Caco-2 (cell line): ENCODE data around the gene SCRG1. TPM values are rescaled to one million over a fixed set of nuclear protein-coding genes. Genes with fewer than 3 reads are reported as not detected.
A peak's percentile ranks its signal among the peaks of the same experiment; 100 is the strongest.

Source experiments
- BruUV-seq: library from RNA; stranded (reverse); fragments of 400-500 nt; replicated peaks from 2 replicates; lab custom pipeline; 2021; lab: Mats Ljungman, UMichigan
- CTCF ChIA-PET: fragments of 300-600 bp; sonication (Branson Sonifier 250); formaldehyde crosslinking; loops from one replicate; lab custom pipeline; 2022; ENCODE audit warnings: antibody characterized with exemption; lab: Charles Lee
- POLR2A ChIA-PET: fragments of 300-600 bp; sonication (Branson Sonifier 250); formaldehyde crosslinking; loops from one replicate; lab custom pipeline; 2022; ENCODE audit warnings: antibody characterized with exemption; lab: Charles Lee
- DNase-seq, 2 experiments: peaks; one replicate each; pipeline versions ENCODE4 v3.0.0 to v3.0.0-alpha.2; 2020 to 2022
- H3K27me3 ChIP-seq: replicated peaks from 2 replicates; pipeline ENCODE4 v1.6.0; 2011; ENCODE audit warnings: low read length; ENCODE audit not compliant: control insufficient read depth, insufficient read depth
- H3K36me3 ChIP-seq: 2 replicates; pipeline ENCODE4 v1.5.1; 2011; ENCODE audit warnings: low read length; ENCODE audit not compliant: control insufficient read depth, insufficient read depth
- H3K4me1 ChIP-seq: fragments of 250-450 bp; sonication (Bioruptor Pico); 2 replicates; pipeline ENCODE4 v1.5.1; 2020; ENCODE audit warnings: mild to moderate bottlenecking
- H3K4me3 ChIP-seq: 2 replicates; pipeline ENCODE4 v1.5.1; 2011; ENCODE audit warnings: low read depth, mild to moderate bottlenecking, control low read depth, low read length
- H3K9me3 ChIP-seq: fragments of 250-450 bp; sonication (Bioruptor Pico); 2 replicates; pipeline ENCODE4 v1.5.1; 2020; ENCODE audit warnings: mild to moderate bottlenecking, moderate library complexity
- H3K27ac Mint-ChIP-seq: one replicate; pipeline ENCODE4 v1.8.0; 2022; ENCODE audit warnings: mixed read lengths; ENCODE audit not compliant: unreplicated experiment
- H3K27me3 Mint-ChIP-seq: one replicate; pipeline ENCODE4 v1.8.0; 2022; ENCODE audit warnings: mixed read lengths; ENCODE audit not compliant: insufficient read depth, unreplicated experiment
- H3K36me3 Mint-ChIP-seq: one replicate; pipeline ENCODE4 v1.8.0; 2022; ENCODE audit warnings: mild to moderate bottlenecking, mixed read lengths; ENCODE audit not compliant: insufficient read depth, unreplicated experiment
- H3K4me1 Mint-ChIP-seq: one replicate; pipeline ENCODE4 v1.8.0; 2022; ENCODE audit warnings: low read depth, mixed read lengths; ENCODE audit not compliant: unreplicated experiment
- H3K4me3 Mint-ChIP-seq: one replicate; pipeline ENCODE4 v1.8.0; 2022; ENCODE audit warnings: mild to moderate bottlenecking, moderate library complexity, mixed read lengths; ENCODE audit not compliant: unreplicated experiment
- H3K9me3 Mint-ChIP-seq: one replicate; pipeline ENCODE4 v1.8.0; 2022; ENCODE audit warnings: mixed read lengths; ENCODE audit not compliant: unreplicated experiment
- intact Hi-C: fragments of 100-400 bp; cut with micrococcal nuclease; formaldehyde crosslinking; loops from one replicate; pipeline ENCODE4 v1.10.0; 2022; ENCODE audit not compliant: unreplicated experiment
- total RNA-seq: library from RNA; stranded (reverse); gene quantifications from 2 replicates; pipeline ENCODE4 v1.2.3, GENCODE V29; 2022
- TF ChIP-seq, protein P1 (sequence below), 2 experiments: fragments of 200-600 bp in 1 of 2; IDR thresholded peaks; 1 replicate in 1 of 2; 2 replicates in 1 of 2; pipeline versions ENCODE4 v1.5.1 to v1.8.0; 2011 to 2022; ENCODE audit warnings: antibody characterized with exemption in 1 of 2, control low read depth in 1 of 2, inconsistent platforms in 1 of 2, low read depth in 1 of 2, low read length in 1 of 2, mild to moderate bottlenecking in 1 of 2, moderate library complexity in 1 of 2; ENCODE audit not compliant: insufficient read depth in 1 of 2, severe bottlenecking in 1 of 2, unreplicated experiment in 1 of 2

The SCRG1 gene
- total RNA-seq, 1 experiment from 2014 or later, result not detected

DNA sequence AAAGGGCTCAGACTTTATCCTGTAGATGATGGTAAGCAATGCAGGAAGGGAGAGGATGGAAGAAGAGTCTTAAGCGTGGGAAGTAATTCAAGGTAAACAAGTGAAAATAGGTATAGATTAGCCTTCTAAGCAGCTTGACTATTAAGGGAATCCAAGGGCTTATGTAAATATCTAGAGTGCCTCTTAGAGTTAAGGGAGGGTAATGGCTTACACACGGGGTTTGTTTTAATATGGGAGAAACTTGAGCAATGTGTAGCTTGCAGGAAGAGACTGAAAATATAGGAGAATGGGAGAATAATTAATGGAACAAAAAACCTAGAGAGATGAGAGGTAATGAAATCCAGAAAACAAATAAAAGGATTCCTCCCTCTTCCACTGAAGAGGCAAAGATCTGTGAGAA is 41.0 kb downstream of the SCRG1 start:
- TF ChIP-seq, protein P1, sequence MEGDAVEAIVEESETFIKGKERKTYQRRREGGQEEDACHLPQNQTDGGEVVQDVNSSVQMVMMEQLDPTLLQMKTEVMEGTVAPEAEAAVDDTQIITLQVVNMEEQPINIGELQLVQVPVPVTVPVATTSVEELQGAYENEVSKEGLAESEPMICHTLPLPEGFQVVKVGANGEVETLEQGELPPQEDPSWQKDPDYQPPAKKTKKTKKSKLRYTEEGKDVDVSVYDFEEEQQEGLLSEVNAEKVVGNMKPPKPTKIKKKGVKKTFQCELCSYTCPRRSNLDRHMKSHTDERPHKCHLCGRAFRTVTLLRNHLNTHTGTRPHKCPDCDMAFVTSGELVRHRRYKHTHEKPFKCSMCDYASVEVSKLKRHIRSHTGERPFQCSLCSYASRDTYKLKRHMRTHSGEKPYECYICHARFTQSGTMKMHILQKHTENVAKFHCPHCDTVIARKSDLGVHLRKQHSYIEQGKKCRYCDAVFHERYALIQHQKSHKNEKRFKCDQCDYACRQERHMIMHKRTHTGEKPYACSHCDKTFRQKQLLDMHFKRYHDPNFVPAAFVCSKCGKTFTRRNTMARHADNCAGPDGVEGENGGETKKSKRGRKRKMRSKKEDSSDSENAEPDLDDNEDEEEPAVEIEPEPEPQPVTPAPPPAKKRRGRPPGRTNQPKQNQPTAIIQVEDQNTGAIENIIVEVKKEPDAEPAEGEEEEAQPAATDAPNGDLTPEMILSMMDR (IDR thresholded peaks at IDR 0.05; ENCODE audit: insufficient read depth in 1 of 2, low read depth in 1 of 2, low read length in 1 of 2, severe bottlenecking in 1 of 2, unreplicated experiment in 1 of 2), result no peak
- Histone ChIP-seq H3K27me3 (no peaks in the 10 kb centered on the region), H3K9me3 (no peaks in the 10 kb centered on the region), H3K4me1 (no peaks in the 10 kb centered on the region), H3K4me3 (no peak overlapping the region), H3K36me3 (no peaks in the 10 kb centered on the region)
- intact Hi-C loops, result no loop called here
- Mint-ChIP-seq H3K27me3 (peaks cover under 1% of the 10 kb centered on the region), H3K4me1 (no peaks in the 10 kb centered on the region), H3K9me3 (no peaks in the 10 kb centered on the region), H3K27ac (no peak overlapping the region), H3K4me3 (no peak overlapping the region), H3K36me3 (no peaks in the 10 kb centered on the region)
- ChIA-PET CTCF (interaction anchor here (0.9 kb wide), 1 partner anchor 37 kb away, joined by 4 read pairs; no protein-coding TSS in a partner anchor), POLR2A (no interaction called here)
- no TSS peak for BruUV-seq
- no peak for DNase-seq

DNA sequence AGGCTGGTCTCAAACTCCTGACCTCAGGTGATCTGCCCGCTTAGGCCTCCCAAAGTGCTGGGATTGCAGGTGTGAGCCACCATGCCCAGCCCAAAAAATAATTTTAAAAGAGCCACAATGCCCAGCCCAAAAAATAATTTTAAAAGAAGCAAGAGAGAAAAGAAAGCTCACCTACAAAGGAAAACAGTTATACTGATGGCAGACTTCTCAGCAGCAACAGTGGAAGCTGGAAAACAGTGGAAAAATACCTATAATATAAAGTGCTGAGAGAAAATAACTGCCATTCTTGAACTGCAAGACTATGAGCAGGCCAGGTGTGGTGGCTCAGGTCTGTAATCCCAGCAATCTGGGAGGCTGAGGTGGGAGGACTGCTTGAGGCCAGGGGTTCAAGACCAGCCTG is 51.4 kb downstream of the SCRG1 start:
- Mint-ChIP-seq H3K27ac (no peak overlapping the region), H3K9me3 (no peaks in the 10 kb centered on the region), H3K4me1 (peaks cover 17% of the 10 kb centered on the region), H3K4me3 (no peak overlapping the region), H3K36me3 (no peaks in the 10 kb centered on the region), H3K27me3 (no peaks in the 10 kb centered on the region)
- intact Hi-C loops, result no loop called here
- no TSS peak for BruUV-seq
- no peak for DNase-seq
- H3K4me3 ChIP-seq, result no peak overlapping the region
- ChIA-PET CTCF (no interaction called here), POLR2A (no interaction called here)
- H3K9me3 ChIP-seq, result no peaks in the 10 kb centered on the region
- TF ChIP-seq, protein P1 (IDR thresholded peaks at IDR 0.05; ENCODE audit: insufficient read depth in 1 of 2, low read depth in 1 of 2, low read length in 1 of 2, severe bottlenecking in 1 of 2, unreplicated experiment in 1 of 2), result no peak
- H3K27me3 ChIP-seq, result no peaks in the 10 kb centered on the region
- peaks cover 22% of the 10 kb centered on the region; the same call in 1 of the 2 replicates for H3K4me1 ChIP-seq
- H3K36me3 ChIP-seq, result no peaks in the 10 kb centered on the region

DNA sequence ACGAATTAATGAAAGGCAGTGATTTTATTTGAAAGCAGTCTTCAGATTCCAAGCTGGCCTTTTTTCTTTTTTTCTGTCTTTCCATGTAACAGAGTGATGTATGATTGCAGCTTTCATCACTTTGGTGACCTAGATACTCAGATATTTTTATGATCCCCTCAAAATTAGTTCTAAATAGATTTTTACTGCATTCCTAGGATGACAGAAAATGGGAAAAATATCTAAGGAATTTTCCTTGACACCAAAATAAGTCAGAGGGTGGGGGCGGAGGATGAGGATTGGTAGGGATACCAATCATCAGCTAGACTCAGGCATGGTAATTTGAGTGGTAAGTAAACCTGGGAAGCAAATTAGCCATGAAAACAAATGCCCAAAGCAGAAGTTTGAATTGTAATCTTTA is 52.8 kb downstream of the SCRG1 start:
- Mint-ChIP-seq H3K36me3 (no peaks in the 10 kb centered on the region), H3K4me1 (peaks cover 17% of the 10 kb centered on the region), H3K4me3 (no peak overlapping the region), H3K27ac (peak overlapping the region; percentile 29), H3K27me3 (no peaks in the 10 kb centered on the region), H3K9me3 (no peaks in the 10 kb centered on the region)
- intact Hi-C loops, result no loop called here
- peak; percentile 16 to 40 for DNase-seq
- ChIA-PET CTCF (no interaction called here), POLR2A (interaction anchor here (2.3 kb wide), 1 partner anchor 11 kb away, joined by 21 read pairs; the partner anchor contains the start of gene HMGB2)
- H3K4me3 ChIP-seq, result no peak overlapping the region
- no peaks in the 10 kb centered on the region for H3K27me3 ChIP-seq
- TF ChIP-seq, protein P1 (IDR thresholded peaks at IDR 0.05; ENCODE audit: insufficient read depth in 1 of 2, low read depth in 1 of 2, low read length in 1 of 2, severe bottlenecking in 1 of 2, unreplicated experiment in 1 of 2), result no peak
- H3K36me3 ChIP-seq, result no peaks in the 10 kb centered on the region
- no TSS peak for BruUV-seq
- H3K9me3 ChIP-seq, result no peaks in the 10 kb centered on the region
- peaks cover 22% of the 10 kb centered on the region; the same call in 1 of the 2 replicates for H3K4me1 ChIP-seq
